Measurements from ENCODE around the gene OR1K1.
A peak's percentile ranks its signal among the peaks of the same experiment; 100 is the strongest.
"Not testable (repeated sequence)": the region's sequence is repeated elsewhere in the genome, so short reads cannot be mapped to it uniquely, and the experiment has no call there.

The OR1K1 gene

DNA sequence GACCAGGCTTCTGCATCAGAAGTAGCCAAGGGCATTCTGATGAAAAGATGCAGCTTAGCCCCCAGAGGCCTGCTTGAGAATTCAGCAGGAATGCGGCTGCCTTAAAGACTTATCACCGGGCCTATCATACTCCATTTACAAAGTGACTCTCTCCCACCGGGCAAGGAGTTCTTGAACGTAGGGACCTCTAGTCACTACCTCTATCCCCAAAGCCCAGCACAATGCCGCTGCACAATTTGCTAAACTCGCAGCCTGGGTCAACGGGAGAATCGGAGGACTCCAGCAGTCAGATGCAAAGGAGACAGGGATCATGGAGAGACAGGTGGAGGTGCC is 27.8 kb downstream of the OR1K1 start:
- Histone ChIP-seq H3K4me1 (ENCODE audit: control insufficient read depth, insufficient read depth, low read length) (peaks cover 3% of the 10 kb centered on the region), H3K27me3 (ENCODE audit: control insufficient read depth, insufficient read depth, low read length, poor library complexity, severe bottlenecking) (no peaks in the 10 kb centered on the region), H3K4me3 (ENCODE audit: insufficient read depth, low read depth, low read length) (peak overlapping the region; percentile 78), H3K9me3 (ENCODE audit: control insufficient read depth, low read length) (no peaks in the 10 kb centered on the region), H3K36me3 (ENCODE audit: control insufficient read depth, insufficient read depth, low read length) (peaks cover 5% of the 10 kb centered on the region), H3K27ac (ENCODE audit: insufficient read depth, low read depth, low read length, poor library complexity, severe bottlenecking) (peak overlapping the region; percentile 71)
- 0 to 2% methylated on average over 8 of the region's 8 CpGs for WGBS, 2 experiments

DNA sequence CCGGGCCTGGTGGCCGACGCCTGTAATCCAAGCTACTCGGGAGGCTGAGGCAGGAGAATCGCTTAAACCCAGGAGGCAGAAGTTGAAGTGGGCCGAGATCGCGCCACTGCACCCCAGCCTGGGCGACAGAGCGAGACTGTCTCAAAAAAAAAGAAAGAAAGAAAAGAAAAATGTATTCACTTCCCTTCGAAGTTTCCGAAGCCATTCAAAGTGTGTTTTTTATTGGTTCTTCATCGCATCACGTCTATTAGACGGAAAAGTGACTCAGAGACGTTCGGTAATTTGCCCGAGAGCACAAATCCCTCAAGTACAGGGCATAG is 29.0 kb downstream of the OR1K1 start:
- H3K36me3 ChIP-seq (ENCODE audit: control insufficient read depth, insufficient read depth, low read length); H3K9me3 ChIP-seq (ENCODE audit: control insufficient read depth, low read length); H3K27me3 ChIP-seq (ENCODE audit: control insufficient read depth, insufficient read depth, low read length, poor library complexity, severe bottlenecking); H3K4me1 ChIP-seq (ENCODE audit: control insufficient read depth, insufficient read depth, low read length): not testable (repeated sequence)
- Histone ChIP-seq H3K27ac (ENCODE audit: insufficient read depth, low read depth, low read length, poor library complexity, severe bottlenecking) (peak overlapping the region; percentile 53), H3K4me3 (ENCODE audit: insufficient read depth, low read depth, low read length) (peak overlapping the region; percentile 78)
- 75 to 77% methylated on average over 18 of the region's 18 CpGs for WGBS, 2 experiments

DNA sequence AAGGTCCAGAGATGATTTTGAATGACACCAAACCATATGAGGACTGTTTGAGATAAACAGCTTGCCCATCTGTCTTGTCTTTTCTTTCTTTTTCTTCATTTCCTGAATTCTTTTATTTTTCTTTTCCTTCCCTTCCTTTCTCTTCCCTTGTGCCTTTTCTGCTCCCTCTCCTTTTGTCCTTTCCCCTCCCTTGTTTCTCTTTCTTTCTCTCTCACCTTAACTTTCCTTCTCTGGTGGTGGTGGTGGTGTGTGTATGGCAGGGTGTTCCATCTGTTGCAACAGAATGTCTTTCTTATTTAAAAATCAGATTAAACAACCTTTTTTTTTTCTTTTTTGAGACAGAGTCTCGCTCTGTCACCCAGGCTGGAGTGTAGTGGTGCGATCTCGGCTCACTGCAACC is 32.3 kb downstream of the OR1K1 start:
- 91 to 92% methylated on average over 3 of the region's 3 CpGs for WGBS, 2 experiments
- Histone ChIP-seq H3K4me1 (ENCODE audit: control insufficient read depth, insufficient read depth, low read length) (peaks cover 8% of the 10 kb centered on the region), H3K27ac (ENCODE audit: insufficient read depth, low read depth, low read length, poor library complexity, severe bottlenecking) (no peak overlapping the region), H3K36me3 (ENCODE audit: control insufficient read depth, insufficient read depth, low read length) (no peaks in the 10 kb centered on the region), H3K27me3 (ENCODE audit: control insufficient read depth, insufficient read depth, low read length, poor library complexity, severe bottlenecking) (no peaks in the 10 kb centered on the region), H3K4me3 (ENCODE audit: insufficient read depth, low read depth, low read length) (no peak overlapping the region), H3K9me3 (ENCODE audit: control insufficient read depth, low read length) (no peaks in the 10 kb centered on the region)

DNA sequence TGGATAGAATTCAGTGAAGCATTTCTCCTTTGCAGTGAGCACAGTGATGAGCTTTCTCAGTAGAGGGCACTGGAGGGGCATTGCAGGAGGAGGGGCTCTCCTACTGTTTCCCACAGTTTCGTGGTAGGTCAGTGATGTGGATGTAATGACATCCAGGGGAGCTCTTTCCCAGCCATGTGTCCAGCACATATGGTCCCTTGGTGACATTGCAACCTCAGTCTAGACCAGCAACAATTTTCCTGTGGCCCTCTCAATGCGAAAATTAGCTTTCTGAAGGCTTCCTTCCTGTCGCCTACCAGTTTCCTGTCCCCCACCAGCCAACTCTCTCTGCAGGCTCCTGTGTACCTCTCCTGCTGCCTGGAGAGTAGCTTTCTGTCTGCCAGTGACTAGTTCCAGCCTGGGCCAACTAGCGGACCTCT is 35.4 kb downstream of the OR1K1 start:
- Histone ChIP-seq H3K27ac (ENCODE audit: insufficient read depth, low read depth, low read length, poor library complexity, severe bottlenecking) (no peak overlapping the region), H3K36me3 (ENCODE audit: control insufficient read depth, insufficient read depth, low read length) (no peaks in the 10 kb centered on the region), H3K4me1 (ENCODE audit: control insufficient read depth, insufficient read depth, low read length) (peaks cover 7% of the 10 kb centered on the region), H3K9me3 (ENCODE audit: control insufficient read depth, low read length) (no peaks in the 10 kb centered on the region), H3K27me3 (ENCODE audit: control insufficient read depth, insufficient read depth, low read length, poor library complexity, severe bottlenecking) (no peaks in the 10 kb centered on the region), H3K4me3 (ENCODE audit: insufficient read depth, low read depth, low read length) (no peak overlapping the region)
- 66 to 67% methylated on average over 4 of the region's 4 CpGs for WGBS, 2 experiments

GRCh38 chr9:122837266-122837850 is 37.4 kb downstream of the OR1K1 start:
- Histone ChIP-seq H3K4me3 (ENCODE audit: insufficient read depth, low read depth, low read length) (no peak overlapping the region), H3K27ac (ENCODE audit: insufficient read depth, low read depth, low read length, poor library complexity, severe bottlenecking) (no peak overlapping the region), H3K36me3 (ENCODE audit: control insufficient read depth, insufficient read depth, low read length) (no peaks in the 10 kb centered on the region), H3K27me3 (ENCODE audit: control insufficient read depth, insufficient read depth, low read length, poor library complexity, severe bottlenecking) (no peaks in the 10 kb centered on the region), H3K9me3 (ENCODE audit: control insufficient read depth, low read length) (no peaks in the 10 kb centered on the region), H3K4me1 (ENCODE audit: control insufficient read depth, insufficient read depth, low read length) (peaks cover 7% of the 10 kb centered on the region)
- WGBS, 2 experiments: 92 to 93% methylated on average over 14 of the region's 14 CpGs

GRCh38 chr9:122838441-122838840 is 38.5 kb downstream of the OR1K1 start:
- H3K27me3 ChIP-seq (ENCODE audit: control insufficient read depth, insufficient read depth, low read length, poor library complexity, severe bottlenecking); H3K9me3 ChIP-seq (ENCODE audit: control insufficient read depth, low read length); H3K27ac ChIP-seq (ENCODE audit: insufficient read depth, low read depth, low read length, poor library complexity, severe bottlenecking); H3K4me3 ChIP-seq (ENCODE audit: insufficient read depth, low read depth, low read length); H3K4me1 ChIP-seq (ENCODE audit: control insufficient read depth, insufficient read depth, low read length); H3K36me3 ChIP-seq (ENCODE audit: control insufficient read depth, insufficient read depth, low read length): not testable (repeated sequence)
- 79 to 86% methylated on average over 3 of the region's 3 CpGs for WGBS, 2 experiments

DNA sequence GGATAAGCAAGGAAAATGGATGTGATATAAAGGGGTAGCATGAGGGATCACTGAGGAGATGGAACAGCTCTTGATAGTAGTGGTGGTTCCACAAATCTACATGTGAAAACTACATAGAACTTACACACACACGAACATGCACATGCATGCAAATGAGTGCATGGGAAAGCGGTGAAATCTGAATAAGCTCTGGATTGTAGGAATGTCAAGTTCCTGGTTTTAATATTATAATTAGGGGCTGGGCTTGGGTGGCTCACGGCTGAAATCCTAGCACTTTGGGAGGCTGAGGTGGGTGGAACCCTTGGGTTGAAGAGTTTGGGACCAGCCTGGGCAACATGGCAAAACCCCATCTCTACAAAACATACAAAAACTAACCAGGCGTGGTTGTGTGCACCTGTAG is 41.6 kb downstream of the OR1K1 start:
- no peaks in the 10 kb centered on the region for H3K27me3 ChIP-seq (ENCODE audit: control insufficient read depth, insufficient read depth, low read length, poor library complexity, severe bottlenecking)
- no peak overlapping the region for H3K4me3 ChIP-seq (ENCODE audit: insufficient read depth, low read depth, low read length)
- no peak overlapping the region for H3K27ac ChIP-seq (ENCODE audit: insufficient read depth, low read depth, low read length, poor library complexity, severe bottlenecking)
- 78 to 90% methylated on average over 4 of the region's 4 CpGs for WGBS, 2 experiments
- no peaks in the 10 kb centered on the region for H3K36me3 ChIP-seq (ENCODE audit: control insufficient read depth, insufficient read depth, low read length)
- no peaks in the 10 kb centered on the region for H3K4me1 ChIP-seq (ENCODE audit: control insufficient read depth, insufficient read depth, low read length)
- H3K9me3 ChIP-seq (ENCODE audit: control insufficient read depth, low read length): no peaks in the 10 kb centered on the region

GRCh38 chr9:122844137-122844536 is 44.2 kb downstream of the OR1K1 start:
- peaks cover 11% of the 10 kb centered on the region for H3K36me3 ChIP-seq (ENCODE audit: control insufficient read depth, insufficient read depth, low read length)
- no peaks in the 10 kb centered on the region for H3K4me1 ChIP-seq (ENCODE audit: control insufficient read depth, insufficient read depth, low read length)
- no peak overlapping the region for H3K4me3 ChIP-seq (ENCODE audit: insufficient read depth, low read depth, low read length)
- 83 to 86% methylated on average over 1 of the region's 1 CpG for WGBS, 2 experiments
- H3K27ac ChIP-seq (ENCODE audit: insufficient read depth, low read depth, low read length, poor library complexity, severe bottlenecking): no peak overlapping the region
- H3K27me3 ChIP-seq (ENCODE audit: control insufficient read depth, insufficient read depth, low read length, poor library complexity, severe bottlenecking): no peaks in the 10 kb centered on the region
- H3K9me3 ChIP-seq (ENCODE audit: control insufficient read depth, low read length): no peaks in the 10 kb centered on the region

DNA sequence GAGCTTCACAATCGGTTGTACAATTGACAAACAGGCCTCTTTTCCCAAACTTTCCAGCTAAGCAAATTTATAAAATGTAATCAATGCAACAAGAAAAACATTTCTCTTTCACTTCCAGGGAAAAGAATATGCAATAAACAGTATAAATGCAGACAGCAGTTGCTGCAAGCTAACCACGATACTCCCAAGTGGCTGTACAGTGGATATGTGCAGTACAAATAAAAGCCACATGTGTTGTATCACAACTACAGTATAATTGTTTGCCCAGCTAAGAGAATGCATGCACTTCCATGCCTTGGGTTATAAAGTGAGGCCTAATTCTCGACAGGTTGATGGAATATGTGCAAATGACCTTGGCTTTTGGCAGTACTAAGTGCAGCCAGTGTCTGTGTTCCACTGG is 45.2 kb downstream of the OR1K1 start:
- H3K9me3 ChIP-seq (ENCODE audit: control insufficient read depth, low read length): no peaks in the 10 kb centered on the region
- no peak overlapping the region for H3K4me3 ChIP-seq (ENCODE audit: insufficient read depth, low read depth, low read length)
- H3K27me3 ChIP-seq (ENCODE audit: control insufficient read depth, insufficient read depth, low read length, poor library complexity, severe bottlenecking): no peaks in the 10 kb centered on the region
- H3K27ac ChIP-seq (ENCODE audit: insufficient read depth, low read depth, low read length, poor library complexity, severe bottlenecking): no peak overlapping the region
- peaks cover 19% of the 10 kb centered on the region for H3K36me3 ChIP-seq (ENCODE audit: control insufficient read depth, insufficient read depth, low read length)
- 91 to 98% methylated on average over 3 of the region's 3 CpGs for WGBS, 2 experiments
- H3K4me1 ChIP-seq (ENCODE audit: control insufficient read depth, insufficient read depth, low read length): no peaks in the 10 kb centered on the region

GRCh38 chr9:122846371-122846940 is 46.5 kb downstream of the OR1K1 start:
- H3K27me3 ChIP-seq (ENCODE audit: control insufficient read depth, insufficient read depth, low read length, poor library complexity, severe bottlenecking): no peaks in the 10 kb centered on the region
- no peak overlapping the region for H3K27ac ChIP-seq (ENCODE audit: insufficient read depth, low read depth, low read length, poor library complexity, severe bottlenecking)
- H3K36me3 ChIP-seq (ENCODE audit: control insufficient read depth, insufficient read depth, low read length): peaks cover 26% of the 10 kb centered on the region
- H3K4me1 ChIP-seq (ENCODE audit: control insufficient read depth, insufficient read depth, low read length): no peaks in the 10 kb centered on the region
- H3K9me3 ChIP-seq (ENCODE audit: control insufficient read depth, low read length): no peaks in the 10 kb centered on the region
- H3K4me3 ChIP-seq (ENCODE audit: insufficient read depth, low read depth, low read length): no peak overlapping the region
- whole genome bisulfite sequencing, 2 experiments: 92 to 97% methylated on average over 4 to 5 of the region's 5 CpGs

All from ectodermal cell (in vitro differentiated cells).